GM18511 (cell line): Measurements from ENCODE around the gene MAMDC2.

ENCODE experiments used
- ATAC-seq: cut with Tn5 transposase; IDR thresholded peaks from one replicate; pipeline ENCODE4 v1.9.1; 2021; ENCODE audit warnings: mild to moderate bottlenecking, moderate library complexity; ENCODE audit not compliant: unreplicated experiment

Gene MAMDC2

DNA sequence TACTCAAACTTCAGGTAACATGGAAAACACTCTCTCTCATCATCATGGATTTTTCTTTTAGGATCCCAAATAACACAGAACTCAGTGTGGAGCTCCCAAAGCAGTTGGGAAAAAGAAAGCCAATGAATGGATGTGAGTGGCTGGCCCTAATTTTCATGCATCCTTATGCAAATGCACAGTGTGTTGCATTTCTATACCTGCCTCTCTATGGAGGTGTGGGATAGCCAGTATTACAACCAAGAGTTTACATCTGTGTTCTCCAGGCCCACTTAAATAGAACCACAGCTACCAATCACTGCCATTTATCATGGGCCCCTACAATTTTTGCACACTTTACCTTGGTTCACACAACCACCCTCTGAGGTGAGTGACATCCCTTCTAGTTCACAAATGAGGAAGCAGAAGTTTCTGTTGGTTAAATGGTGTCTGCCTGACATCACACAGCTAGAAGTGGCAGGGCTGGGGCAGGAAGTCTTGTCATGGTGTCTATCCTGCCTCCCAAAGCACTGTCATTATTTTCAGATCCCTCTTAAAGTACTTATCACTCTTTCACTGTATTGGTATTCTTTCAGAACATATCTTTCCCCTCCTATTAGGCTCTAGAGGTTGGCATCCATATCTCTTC is 17.3 kb downstream of the MAMDC2 start:
- ATAC-seq, result peak; percentile 92

DNA sequence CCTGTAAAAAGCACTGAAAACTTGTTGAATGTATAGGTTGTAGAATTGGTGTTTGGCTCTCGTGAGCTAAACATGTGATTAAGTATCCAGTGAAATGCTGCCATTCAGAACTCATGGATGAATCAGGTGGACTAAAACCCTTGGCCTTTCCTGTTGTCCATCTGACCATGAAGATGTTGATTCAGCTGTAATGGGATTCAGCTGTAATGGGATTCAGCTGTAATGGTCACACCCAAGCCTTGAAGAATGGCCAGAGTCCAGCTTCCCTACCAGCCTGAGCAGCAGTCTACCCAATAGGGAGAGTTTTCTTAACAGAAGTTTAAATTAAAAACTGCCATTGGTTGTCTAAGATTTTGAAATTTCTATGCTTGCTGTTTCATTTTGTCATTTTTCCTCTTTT is 18.1 kb downstream of the MAMDC2 start:
- no peak for ATAC-seq

DNA sequence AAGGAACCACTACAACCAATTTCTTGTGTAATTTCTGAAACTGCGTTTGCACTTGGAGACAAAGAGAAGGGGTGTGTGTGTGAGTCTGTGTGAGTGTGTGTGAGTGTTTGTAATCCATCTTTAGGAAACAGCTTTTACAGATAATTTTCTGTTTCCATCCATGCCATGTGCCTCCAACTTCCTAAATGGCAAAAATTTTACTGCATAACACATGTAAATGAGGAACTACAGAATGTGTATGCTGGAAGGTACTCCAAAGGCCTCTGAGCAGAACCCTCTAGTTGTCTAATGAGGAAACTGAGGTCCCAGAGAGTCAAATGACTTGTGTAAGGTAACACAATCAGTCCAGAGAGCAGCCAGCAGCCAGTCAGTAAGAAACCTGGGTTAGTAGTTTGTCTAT is 20.8 kb downstream of the MAMDC2 start:
- no peak for ATAC-seq

DNA sequence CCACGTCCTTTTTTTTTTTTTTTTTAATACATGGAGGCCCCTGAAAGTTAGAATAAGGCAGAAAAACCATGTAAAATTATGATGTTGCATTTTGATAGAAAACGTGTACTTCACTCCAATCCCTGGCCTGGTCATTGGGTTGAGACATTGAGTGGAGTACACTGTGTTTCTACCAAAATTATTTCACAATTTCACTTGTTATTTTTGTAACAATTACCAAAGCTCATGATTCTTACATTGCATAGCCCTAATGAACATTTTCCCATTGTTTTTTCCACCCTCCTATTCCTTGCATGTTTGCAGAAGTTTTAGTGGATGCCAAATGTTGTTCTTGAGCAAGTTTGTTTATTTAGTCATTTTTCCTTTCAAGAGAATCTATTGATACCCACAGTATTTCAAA is 21.9 kb downstream of the MAMDC2 start:
- no peak for ATAC-seq

DNA sequence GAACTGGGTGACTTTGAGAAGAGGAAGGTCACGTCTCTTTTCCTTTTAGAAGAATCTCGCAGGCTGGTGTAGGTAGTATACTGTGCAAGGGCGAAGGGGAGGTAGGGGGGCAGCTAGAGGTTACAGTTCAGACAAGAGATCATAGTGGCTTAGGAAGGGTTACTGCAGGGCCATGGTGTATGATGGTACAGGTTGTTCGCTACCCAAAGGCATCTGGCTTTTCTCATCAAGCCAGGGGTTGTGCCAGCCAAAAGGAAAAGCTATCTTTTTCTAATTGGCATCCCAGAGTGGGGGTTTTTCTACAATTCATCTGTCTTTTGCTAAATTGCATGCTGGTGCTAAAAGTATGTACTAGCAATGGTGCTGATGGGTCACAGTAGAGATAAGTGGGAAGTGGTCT is 22.8 kb downstream of the MAMDC2 start:
- ATAC-seq, result no peak

DNA sequence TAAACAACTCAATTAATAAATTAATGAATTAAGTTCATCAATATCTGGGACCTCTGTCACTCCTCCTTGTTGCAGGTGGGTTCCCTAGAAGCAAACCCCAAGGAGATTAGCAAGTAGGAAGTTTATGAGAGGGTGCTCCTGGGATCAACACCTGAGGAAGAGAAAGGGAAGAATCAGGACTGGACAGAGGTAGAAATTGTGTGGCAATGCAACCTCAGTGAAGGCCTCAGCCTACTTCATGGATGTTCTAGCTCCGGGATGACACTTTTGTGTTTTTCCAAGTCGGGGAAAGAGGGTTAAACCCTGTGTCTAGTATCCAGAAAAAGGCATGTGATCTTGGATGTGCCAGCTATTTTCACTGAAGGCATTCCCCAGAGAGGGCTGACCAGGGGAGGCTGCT is 23.2 kb downstream of the MAMDC2 start:
- no peak for ATAC-seq

DNA sequence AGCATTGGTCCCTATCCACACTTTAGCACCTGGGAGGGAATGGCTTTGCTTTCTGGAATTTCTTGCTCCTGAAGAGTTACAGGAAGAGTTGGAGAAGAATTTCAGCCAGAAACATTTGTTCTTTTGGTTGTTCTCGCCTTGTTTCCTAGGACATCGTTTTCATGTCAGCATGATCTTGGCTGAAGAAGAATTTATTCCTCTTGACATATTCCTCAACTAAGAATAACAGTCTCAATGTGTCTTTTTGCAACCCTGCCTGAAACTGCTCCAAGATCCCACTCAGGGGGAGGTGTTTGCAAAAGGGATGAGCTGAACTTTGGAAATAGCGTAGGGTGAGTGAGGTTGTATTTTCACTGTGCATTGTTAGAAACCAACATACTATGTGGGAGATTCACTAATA is 26.1 kb downstream of the MAMDC2 start:
- no peak for ATAC-seq

DNA sequence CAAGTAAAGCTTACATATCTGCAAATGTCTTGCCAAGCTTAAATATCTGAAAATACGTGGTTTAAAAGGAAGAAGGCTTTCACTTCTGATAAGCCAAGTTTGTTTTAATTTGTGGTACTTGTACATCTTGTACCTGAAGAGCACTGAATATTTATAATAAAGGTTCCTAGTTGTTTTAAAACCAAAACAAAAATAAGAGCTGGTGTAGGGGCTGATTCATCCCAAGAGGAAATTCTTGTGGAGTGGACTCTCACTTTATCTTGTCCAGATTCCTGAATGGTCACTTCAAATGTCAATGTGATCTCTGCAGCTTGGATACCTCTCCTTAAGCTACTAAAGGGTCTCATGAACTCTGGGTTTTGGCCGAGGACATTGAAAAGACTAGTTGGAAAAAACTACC is 29.5 kb downstream of the MAMDC2 start:
- no peak for ATAC-seq

DNA sequence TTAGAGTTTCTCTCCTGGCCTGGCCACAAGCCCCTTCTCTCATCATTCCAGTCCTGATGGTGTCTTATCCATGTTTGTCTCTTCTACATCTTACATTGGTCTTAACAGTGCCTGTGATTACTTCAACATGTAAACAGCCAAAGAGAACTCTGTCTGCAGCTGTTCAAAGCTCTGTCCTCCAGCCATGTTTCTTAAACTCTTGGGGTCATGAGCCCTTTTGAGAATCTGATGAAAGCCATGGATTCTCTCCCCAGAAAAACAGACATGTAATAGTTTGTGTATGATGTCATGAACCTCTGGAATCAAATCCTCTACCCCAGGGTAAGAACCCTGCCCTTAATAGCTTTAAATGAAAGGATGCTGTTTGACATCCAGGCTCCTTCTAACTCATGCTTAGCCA is 30.1 kb downstream of the MAMDC2 start:
- ATAC-seq, result no peak

DNA sequence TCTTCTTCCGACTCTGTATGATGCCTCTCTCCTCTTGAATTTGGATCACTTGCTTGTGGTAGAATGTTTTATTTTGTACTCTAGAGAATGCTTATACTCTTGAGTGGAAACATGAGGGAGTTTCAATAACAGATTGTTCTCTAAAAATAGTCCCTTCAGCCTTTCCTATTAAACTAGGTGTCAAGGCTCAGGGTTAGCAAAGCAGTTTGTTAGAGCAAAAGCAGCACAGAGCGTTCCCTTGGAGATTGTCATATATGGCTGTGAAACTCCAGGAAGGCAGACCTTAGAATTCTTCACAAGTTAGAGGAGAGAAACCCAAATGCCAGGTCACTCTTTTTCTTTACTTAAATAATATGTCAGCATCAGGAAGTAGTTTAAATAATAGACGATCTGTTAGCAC is 33.0 kb downstream of the MAMDC2 start:
- no peak for ATAC-seq

DNA sequence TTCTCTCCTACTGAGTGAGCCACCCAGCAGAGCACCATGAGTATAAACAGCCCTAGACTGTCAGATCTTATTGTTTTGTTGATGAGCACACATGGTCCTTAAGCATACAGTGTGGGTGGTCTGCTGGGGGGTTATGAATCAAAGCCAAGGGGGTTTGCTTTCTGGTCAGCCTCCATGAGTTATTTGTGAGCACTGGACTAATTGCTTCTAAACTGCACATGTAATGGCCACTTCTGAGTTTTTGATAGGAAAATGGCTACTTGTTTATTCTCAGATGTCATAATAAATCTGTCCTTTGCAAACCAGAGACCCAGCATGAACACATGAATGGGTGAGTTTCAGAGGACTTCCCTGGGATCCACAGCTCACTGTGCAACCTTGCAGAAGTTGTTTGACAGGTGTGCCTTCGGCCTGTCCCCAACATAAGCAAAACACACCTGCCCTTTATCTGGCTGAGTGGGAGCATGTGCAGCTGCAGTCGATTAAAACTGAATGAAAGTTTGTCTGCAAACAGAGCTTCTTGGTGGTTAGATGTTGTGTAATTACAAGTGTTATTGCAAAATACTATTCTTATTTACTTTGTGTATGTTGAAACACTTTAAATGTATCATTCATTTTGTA is 35.9 kb downstream of the MAMDC2 start:
- ATAC-seq, result no peak

DNA sequence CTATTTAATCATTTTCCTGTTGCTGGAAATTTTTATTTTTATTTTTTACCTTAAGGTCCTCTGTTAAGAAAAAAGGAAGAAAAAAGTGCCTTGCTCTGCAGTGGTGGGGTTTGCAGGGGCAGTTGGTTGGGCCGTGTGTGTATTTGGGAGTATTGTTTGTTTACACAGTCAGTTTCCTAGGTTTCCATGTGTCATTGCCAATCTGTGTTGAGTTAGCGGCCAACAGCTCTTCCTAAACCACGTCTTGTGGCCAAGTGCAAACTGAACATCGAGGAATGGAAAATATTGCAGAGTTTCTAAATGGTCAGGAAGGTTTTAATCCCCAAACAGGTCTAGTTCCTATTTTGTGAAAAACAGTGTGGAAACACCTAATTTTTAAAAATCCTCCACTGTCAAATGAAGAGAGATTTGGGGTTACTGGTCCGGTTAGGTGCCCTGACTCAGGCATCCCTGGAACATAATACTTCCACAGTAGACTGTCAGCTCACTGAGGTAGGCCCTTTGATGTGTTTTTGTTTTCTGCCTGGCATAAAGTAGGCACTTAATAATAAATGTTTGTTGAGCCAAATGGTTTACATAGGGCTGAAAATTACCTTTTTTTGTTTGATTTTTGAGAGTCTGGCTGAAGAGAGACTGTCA is 37.0 kb downstream of the MAMDC2 start:
- ATAC-seq, result no peak

DNA sequence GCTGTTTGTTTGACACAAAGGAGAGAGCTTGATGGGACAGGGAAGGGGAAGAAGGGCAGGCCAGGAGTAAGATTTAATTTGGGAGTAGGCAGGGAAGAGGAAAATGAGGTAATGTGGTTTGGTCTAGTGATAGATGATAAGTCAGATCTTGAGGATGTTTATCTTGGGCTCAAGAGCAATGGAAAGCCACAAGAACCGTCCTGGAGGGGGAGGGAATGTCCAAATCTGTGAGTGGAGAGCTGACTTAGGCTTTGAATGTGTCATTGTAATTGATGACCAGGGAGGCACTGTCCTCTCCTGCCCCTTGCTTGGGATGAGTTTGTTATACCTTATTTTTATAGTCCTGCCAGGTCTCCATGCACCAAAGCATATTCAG is 37.5 kb downstream of the MAMDC2 start:
- no peak for ATAC-seq

DNA sequence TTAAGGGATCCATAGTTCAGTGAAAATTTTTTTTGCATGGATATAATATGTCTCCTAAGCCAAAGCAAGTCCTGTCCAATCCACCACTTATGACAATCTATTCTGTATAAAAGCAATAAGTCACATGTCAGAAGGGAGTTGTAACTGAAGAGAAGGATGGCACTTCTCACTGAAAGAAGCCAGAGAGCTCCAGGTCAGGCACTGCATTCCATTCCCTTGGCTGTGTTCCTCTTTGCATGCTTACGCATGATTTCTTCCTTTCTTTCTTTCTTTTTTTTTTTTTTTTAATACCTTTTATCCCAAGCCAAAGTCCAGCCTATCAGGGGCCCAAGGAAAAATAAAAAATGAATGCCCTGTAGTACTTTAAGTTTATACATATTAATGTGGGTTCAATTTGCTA is 39.8 kb downstream of the MAMDC2 start:
- ATAC-seq, result no peak

DNA sequence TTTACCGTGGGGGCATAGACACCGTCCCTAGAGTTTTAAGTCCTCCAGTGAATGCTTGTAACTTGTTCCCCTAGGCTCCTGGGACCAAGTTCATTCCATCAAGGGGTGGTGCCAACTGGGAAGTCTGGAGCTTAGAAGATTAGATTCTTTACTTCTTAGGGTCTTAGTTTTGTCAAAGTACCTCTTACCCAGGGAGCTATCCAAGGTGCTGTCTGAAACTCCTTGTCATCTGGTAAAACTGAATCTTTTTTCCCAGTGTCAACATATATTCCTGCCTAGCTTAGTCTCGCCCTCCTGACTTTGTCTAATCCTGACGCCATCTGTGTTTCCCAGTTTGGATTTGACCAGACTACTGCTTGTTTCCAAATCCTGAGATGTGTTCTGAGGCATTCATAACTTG is 41.6 kb downstream of the MAMDC2 start:
- no peak for ATAC-seq

DNA sequence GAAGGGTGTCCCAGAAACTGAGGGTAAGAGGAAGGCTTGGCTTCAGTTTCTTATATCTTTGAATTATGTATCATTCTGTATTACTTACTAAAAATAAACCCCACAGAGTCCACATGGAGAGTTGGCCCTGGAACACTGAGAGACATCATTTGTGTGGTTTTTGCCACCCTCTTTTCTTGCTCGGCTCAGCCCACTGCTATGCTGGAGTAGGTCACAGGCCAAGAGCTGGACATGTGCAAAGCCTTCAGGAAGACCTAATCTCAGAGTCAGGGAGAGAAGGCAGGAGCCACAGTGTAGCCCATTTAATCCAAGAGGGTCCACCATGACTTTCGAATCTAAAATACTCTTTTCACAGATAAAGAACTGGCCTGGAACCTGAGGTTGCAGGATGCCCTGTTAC is 47.5 kb downstream of the MAMDC2 start:
- ATAC-seq, result no peak

DNA sequence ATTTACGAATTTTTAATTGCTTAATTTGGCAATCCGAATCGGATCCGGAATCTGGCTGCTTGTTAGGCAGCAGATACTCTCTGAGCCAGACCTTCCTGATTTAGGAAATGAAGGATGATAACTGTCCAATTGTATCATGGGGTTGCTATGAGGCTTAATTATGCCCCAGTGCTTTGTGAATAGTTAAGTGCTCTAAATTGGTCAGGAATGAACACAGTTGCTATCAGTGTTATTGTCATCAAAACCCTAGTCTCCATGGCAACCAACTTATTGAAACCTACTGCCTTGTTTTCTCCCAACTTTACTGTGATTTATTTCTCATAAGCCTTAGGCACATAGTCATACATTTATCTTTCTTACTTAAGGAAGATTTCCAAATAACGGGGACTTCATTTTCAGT is 47.9 kb downstream of the MAMDC2 start:
- ATAC-seq, result no peak

DNA sequence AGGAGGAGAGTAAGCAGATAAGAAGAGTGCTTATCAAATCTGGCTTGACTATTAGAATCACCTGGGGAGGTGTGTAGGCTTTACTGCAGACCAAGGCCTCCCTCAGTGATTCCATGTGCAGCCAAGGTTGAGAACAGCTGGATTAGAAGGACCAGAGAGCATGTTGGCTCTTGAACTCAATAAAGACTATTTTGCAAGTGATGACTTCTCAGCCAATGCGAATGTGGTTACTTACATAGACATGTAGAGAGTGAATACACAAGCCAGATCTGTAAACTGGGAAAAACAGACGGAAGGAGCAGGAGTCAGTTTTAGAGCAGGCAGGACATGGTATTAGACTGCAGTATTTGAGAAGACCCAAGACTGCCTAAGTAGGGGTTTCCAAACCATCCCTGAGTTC is 48.5 kb downstream of the MAMDC2 start:
- no peak for ATAC-seq

DNA sequence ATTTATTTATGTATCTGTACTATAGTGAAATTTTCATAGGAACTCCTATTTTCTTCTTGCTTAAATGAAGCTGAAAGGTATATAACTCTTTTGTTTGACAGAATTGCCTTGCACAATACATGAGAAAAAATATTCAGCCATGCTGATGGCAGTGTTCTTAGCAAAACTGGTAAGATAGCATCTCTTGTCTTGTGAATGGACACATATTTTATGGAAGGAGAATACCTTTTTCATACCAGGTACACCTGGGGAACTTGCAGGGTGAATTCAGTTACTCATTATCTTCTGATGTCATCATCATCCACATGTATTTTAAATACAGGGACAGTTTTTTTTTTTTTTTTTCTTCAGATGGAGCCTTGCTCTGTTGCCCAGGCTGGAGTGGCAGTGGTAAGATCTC is 49.4 kb downstream of the MAMDC2 start:
- ATAC-seq, result no peak

DNA sequence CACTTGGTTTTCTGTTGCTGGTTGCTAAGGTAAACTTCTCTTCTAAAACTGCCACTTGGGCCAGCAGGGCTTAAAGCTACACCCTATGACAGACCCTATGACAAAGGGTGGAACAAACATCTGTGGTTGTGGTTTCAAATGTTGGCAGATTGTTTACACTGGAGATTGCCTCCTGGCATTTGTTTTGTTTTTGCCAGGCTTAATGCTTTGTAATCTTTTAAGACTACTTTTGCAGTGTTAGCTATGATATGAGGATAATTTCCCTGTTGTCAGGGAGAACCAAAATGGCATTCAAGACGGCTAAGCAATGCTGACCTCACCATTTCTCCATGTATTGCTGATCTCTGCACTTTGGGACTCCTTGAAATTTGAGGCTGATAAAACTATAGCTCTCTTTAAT is 50.3 kb downstream of the MAMDC2 start:
- ATAC-seq, result no peak

DNA sequence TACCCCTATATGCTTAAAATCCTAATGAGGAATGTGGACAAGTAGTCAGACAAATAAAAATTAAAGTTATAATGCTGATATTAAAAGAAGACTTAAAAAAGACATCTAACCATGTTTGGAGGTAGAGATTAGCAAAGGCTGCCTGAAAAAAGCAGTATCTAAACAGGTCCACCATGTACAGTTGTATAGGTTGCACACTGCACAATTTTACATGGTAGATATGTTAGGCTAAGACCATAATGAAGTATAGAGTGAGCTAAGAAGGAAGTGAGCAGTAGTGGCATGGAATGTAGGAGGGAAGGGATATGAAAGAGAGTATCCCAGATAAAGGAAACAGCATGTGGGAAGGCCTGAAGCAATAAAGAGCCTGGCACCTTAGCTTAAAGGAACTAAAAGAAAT is 51.1 kb downstream of the MAMDC2 start:
- no peak for ATAC-seq

DNA sequence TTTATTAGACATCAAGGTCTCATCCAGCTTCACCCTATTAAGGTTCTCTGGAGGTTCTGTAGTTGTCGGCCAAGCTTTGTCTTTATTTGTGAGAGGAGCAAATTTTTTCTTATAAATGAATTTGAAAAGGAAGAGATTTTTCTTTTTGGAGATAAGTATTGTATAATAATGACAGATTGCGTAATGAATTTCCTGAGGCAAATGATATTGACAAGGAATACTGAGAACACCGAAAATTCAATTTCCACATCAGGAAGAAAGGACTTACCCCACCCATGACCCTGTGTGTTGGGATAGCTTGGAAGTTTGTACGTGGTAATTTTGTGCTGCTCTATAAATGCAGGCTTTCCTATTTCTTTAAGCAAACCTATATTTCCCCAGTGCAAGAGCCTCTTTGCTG is 53.5 kb downstream of the MAMDC2 start:
- ATAC-seq, result no peak

DNA sequence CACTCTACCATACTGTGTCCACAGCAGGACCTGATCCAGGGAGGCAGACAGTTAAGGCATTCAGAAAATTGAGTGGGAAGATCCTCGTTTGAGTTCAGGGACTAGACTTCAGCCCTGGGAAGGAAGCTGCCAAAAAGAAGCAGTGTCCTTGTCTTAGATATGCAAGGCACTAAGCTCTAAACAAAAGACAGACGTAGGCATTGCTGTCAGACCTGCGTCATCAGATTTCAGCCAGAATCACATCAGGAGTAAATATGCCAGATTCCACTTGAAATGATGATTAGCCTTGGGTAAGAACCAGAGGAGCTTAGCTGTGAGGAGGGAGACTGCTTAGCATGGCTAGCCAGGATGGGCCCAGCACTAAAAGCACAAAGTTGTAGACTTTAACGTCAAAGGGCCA is 56.7 kb downstream of the MAMDC2 start:
- ATAC-seq, result no peak
